Cardiac fibroblast (primary cell): ENCODE data around the gene MOCS2.
A peak's percentile ranks its signal among the peaks of the same experiment; 100 is the strongest.

Experiments
- DNase-seq, 2 donors: peaks; one replicate each; pipeline versions ENCODE4 v3.0.0 to v3.0.0-alpha.2; 2010; ENCODE audit warnings: low read depth in 2 of 2
- H3K4me3 ChIP-seq, 2 donors: replicated peaks in 1 of 2; 1 replicate in 1 of 2; 2 replicates in 1 of 2; pipeline ENCODE4 v1.5.1; 2011; ENCODE audit warnings: low read depth in 2 of 2, low read length in 2 of 2, mild to moderate bottlenecking in 2 of 2, moderate library complexity in 1 of 2
- CTCF ChIP-seq: IDR thresholded peaks from one replicate; pipeline ENCODE4 v1.5.1; 2011; ENCODE audit warnings: low read depth, mild to moderate bottlenecking, low read length, inconsistent platforms

The MOCS2 gene, protein sequence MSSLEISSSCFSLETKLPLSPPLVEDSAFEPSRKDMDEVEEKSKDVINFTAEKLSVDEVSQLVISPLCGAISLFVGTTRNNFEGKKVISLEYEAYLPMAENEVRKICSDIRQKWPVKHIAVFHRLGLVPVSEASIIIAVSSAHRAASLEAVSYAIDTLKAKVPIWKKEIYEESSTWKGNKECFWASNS

DNA sequence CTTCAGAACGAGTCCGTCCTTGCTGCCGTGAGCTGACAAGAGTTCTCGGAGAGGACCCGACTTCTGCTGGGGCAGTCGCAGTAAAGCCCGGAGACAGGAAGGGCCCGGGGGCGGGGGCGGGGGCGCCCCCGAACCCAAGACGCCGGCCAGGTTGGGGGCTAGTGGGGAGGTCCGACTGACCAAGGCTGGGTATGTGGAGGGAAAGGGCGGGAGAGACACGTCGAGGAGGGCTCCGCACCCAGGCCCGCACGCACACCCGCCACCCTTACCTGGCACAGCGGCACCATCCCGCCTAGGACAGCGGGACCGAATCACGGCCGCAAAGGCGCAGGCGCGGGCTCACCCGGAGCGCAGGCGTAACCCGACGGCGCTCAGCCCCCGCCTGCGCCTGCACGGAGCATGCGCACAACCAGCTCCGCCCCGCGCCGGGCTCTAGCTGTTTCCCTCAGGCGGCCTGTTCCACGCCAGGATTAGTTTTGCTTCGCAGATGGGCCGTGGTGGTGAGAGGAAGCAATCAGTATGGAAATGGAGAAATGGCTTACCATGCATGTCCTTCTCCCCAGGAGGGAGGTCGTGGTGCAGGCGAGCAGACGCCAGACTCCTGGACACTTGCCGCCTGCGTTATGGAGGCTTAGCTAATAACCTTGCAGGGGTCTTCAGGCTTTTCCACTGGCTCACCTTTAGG lies at the start of gene MOCS2:
Gene MOCS2 (minus strand): TSS at position 315 of the 685 bp plus-strand sequence. CDS start 2,583 bp downstream, outside the sequence.
- H3K4me3 ChIP-seq: peak within 1 kb of the TSS; percentile 85 to 88
- TF ChIP-seq CTCF: no peak
- peak; percentile 89 to 93 for DNase-seq

- DNase-seq: peak; percentile 77 to 84
- TF ChIP-seq CTCF: no peak
These were observed 42.3 kb upstream of the MOCS2 start for GRCh38 chr5:53151713-53152458.

DNA sequence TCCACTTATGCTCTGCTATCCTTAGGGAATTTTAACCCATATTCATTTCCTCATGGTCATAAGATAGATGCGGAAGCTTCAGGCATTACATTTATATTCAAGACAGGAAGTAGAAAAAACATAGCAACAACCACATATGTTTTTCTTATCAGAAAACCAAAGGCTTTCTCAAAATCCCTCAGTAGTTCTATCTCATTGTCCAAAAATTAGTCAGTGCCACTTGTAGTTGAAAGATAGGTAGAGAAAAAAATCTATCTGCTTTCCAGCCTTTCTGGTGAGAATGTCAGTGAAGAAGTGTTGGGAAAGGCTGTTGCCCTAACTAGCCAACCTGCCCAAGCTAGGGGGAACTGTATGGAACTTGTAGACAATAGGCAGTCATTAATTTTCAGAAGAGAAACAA lies 23.5 kb upstream of the MOCS2 start:
- no peak for DNase-seq
- TF ChIP-seq CTCF: no peak
- H3K4me3 ChIP-seq: no peak overlapping the region

More at GRCh38 chr5:53151713-53152458, 42.3 kb upstream of the MOCS2 start:
- no peak overlapping the region for H3K4me3 ChIP-seq

- no peak for TF ChIP-seq CTCF
- H3K4me3 ChIP-seq: no peak overlapping the region
- DNase-seq: peak; percentile 42 to 58
These were observed 20.7 kb upstream of the MOCS2 start for GRCh38 chr5:53130266-53130665.

DNA sequence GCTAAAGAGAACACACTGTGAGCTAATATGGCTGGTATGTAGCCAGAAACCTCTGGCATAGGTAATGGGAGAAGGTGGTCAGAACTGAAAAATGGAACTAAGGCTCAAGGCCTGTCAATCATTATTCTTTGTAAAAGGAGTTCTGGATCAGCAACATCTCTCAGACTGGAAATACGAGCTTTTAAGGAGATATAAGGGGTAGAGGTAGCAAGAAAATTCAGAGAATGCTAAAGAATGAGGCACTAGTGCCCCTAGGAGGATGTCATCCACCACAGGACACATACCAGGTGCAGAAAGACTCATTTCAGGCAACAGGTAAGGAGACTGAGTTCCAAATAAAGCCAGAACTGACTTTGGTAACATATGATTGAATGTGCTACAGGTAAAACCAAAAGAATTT lies 18.9 kb upstream of the MOCS2 start:
- no peak for TF ChIP-seq CTCF
- no peak for DNase-seq

DNA sequence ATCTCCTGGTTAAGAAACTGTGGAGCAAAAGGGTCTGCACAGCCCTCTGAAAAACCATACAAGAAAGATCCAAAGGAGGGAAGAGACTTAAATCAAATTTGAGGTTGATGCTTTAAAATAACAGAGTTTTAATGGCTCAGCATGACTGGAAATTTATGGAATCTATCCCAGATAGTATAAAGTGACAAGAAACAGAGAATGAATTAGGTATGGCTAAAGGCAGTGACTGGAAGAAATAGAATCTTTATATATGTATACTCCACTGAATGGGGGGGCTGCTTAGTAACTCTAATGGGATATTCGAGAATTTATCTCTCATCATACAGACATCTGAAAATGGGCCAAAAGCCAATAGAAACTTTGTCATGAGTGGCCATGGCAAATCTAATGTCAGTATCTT lies 17.6 kb upstream of the MOCS2 start:
- H3K4me3 ChIP-seq: no peak overlapping the region
- no peak for DNase-seq
- TF ChIP-seq CTCF: no peak

More for the DNA sequence above, 18.9 kb upstream of the MOCS2 start:
- no peak overlapping the region for H3K4me3 ChIP-seq
